ENCODE measurements around the gene TBC1D14. TPM values are rescaled to one million over a fixed set of nuclear protein-coding genes. Genes with fewer than 3 reads are reported as not detected.

TBC1D14 gene
- total and polyA plus RNA-seq, 9 of the 15 experiments (the other 6 are each of a cell fraction or from before 2014, with no cell fraction given) = 2.1 to 59.6 (median 44.8) TPM

- TF ChIP-seq, protein P1, sequence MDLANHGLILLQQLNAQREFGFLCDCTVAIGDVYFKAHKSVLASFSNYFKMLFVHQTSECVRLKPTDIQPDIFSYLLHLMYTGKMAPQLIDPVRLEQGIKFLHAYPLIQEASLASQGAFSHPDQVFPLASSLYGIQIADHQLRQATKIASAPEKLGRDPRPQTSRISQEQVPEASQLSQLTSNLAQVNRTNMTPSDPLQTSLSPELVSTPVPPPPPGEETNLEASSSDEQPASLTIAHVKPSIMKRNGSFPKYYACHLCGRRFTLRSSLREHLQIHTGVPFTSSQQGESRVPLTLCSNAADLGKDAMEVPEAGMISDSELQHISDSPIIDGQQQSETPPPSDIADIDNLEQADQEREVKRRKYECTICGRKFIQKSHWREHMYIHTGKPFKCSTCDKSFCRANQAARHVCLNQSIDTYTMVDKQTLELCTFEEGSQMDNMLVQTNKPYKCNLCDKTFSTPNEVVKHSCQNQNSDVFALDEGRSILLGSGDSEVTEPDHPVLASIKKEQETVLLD (IDR thresholded peaks at IDR 0.05) = no peak
- TF ChIP-seq PRMT5 (CRISPR knock-in tag; IDR thresholded peaks at IDR 0.05) (no peak), ZKSCAN8 (CRISPR knock-in tag; IDR thresholded peaks at IDR 0.05) (no peak), TCF7 (IDR thresholded peaks at IDR 0.05; ENCODE audit: borderline replicate concordance) (no peak), GABPA (tag; conservative IDR thresholded peaks at IDR 0.05; ENCODE audit: low read depth) (0 out of 2 replicates have a peak, but pooled peaks have one; percentile 27), CEBPB (tag; IDR thresholded peaks at IDR 0.05) (peak; percentile 98), POLR2H (tag; IDR thresholded peaks at IDR 0.05; ENCODE audit: low read depth) (no peak), WHSC1 (IDR thresholded peaks at IDR 0.05; ENCODE audit: low read length) (no peak), PML (IDR thresholded peaks at IDR 0.05; ENCODE audit: low read length) (no peak), ZNF133 (CRISPR knock-in tag; IDR thresholded peaks at IDR 0.05) (no peak), POU5F1 (IDR thresholded peaks at IDR 0.05; ENCODE audit: borderline replicate concordance, low read depth, low read length, partially characterized antibody) (no peak), PTTG1 (tag; IDR thresholded peaks at IDR 0.05; ENCODE audit: low read depth) (no peak), DPF2 (IDR thresholded peaks at IDR 0.05) (peak; percentile 94), ZNF431 (CRISPR knock-in tag; IDR thresholded peaks at IDR 0.05) (no peak), HSF4 (CRISPR knock-in tag; IDR thresholded peaks at IDR 0.05; ENCODE audit: borderline replicate concordance) (no peak), L3MBTL2 (IDR thresholded peaks at IDR 0.05) (0 out of 2 replicates have a peak, but pooled peaks have one; percentile 10), PPARD (CRISPR knock-in tag; IDR thresholded peaks at IDR 0.05) (no peak), ELK1 (CRISPR knock-in tag; IDR thresholded peaks at IDR 0.05) (no peak), ETS2 (tag; IDR thresholded peaks at IDR 0.05; ENCODE audit: borderline replicate concordance, poor library complexity, severe bottlenecking) (no peak), MCM3 (IDR thresholded peaks at IDR 0.05) (no peak), HNRNPUL1 (IDR thresholded peaks at IDR 0.05; ENCODE audit: low read length) (no peak), SNRNP70 (optimal IDR thresholded peaks at IDR 0.05; ENCODE audit: low read depth, low read length) (no peak)
- TF ChIP-seq, protein P2, sequence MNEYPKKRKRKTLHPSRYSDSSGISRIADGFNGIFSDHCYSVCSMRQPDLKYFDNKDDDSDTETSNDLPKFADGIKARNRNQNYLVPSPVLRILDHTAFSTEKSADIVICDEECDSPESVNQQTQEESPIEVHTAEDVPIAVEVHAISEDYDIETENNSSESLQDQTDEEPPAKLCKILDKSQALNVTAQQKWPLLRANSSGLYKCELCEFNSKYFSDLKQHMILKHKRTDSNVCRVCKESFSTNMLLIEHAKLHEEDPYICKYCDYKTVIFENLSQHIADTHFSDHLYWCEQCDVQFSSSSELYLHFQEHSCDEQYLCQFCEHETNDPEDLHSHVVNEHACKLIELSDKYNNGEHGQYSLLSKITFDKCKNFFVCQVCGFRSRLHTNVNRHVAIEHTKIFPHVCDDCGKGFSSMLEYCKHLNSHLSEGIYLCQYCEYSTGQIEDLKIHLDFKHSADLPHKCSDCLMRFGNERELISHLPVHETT (CRISPR knock-in tag; conservative IDR thresholded peaks at IDR 0.05 in 1 of 2, IDR thresholded peaks at IDR 0.05 in 1 of 2) = no peak
- TF ChIP-seq, protein P3, sequence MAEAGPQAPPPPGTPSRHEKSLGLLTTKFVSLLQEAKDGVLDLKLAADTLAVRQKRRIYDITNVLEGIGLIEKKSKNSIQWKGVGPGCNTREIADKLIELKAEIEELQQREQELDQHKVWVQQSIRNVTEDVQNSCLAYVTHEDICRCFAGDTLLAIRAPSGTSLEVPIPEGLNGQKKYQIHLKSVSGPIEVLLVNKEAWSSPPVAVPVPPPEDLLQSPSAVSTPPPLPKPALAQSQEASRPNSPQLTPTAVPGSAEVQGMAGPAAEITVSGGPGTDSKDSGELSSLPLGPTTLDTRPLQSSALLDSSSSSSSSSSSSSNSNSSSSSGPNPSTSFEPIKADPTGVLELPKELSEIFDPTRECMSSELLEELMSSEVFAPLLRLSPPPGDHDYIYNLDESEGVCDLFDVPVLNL (CRISPR knock-in tag; IDR thresholded peaks at IDR 0.05; ENCODE audit: low read depth) = no peak
Observed at GRCh38 chr4:6942238-6942800, 32.7 kb downstream of the TBC1D14 start (continued).

Data from K562 (cell line).